ENCODE results near the gene TRPM5.
A peak's percentile ranks its signal among the peaks of the same experiment; 100 is the strongest.
"Not testable (repeated sequence)": the region's sequence is repeated elsewhere in the genome, so short reads cannot be mapped to it uniquely, and the experiment has no call there.

TRPM5 gene

GRCh38 chr11:2443881-2444820 is at the start of gene TRPM5:
TSS of gene TRPM5 (minus strand) at chr11:2444514. CDS start at chr11:2423036, 21,478 bp downstream.
- peak; percentile 89 for DNase-seq

- DNase-seq = peak; percentile 26
Measured at GRCh38 chr11:2489083-2489482, 44.8 kb upstream of the TRPM5 start.

- no peak for DNase-seq
Measured at GRCh38 chr11:2488004-2488403, 43.7 kb upstream of the TRPM5 start.

GRCh38 chr11:2484576-2485125 is 40.3 kb upstream of the TRPM5 start:
- no peak for DNase-seq

GRCh38 chr11:2483426-2483825 is 39.1 kb upstream of the TRPM5 start:
- no peak for DNase-seq

GRCh38 chr11:2482745-2483144 is 38.4 kb upstream of the TRPM5 start:
- no peak for DNase-seq

- no peak for DNase-seq
Measured at GRCh38 chr11:2482204-2482603, 37.9 kb upstream of the TRPM5 start.

GRCh38 chr11:2481253-2481652 is 36.9 kb upstream of the TRPM5 start:
- no peak for DNase-seq

GRCh38 chr11:2480874-2481220 is 36.5 kb upstream of the TRPM5 start:
- DNase-seq = no peak

- not testable (repeated sequence) for DNase-seq
Measured at GRCh38 chr11:2480067-2480873, 36.0 kb upstream of the TRPM5 start.

- DNase-seq = no peak
Measured at GRCh38 chr11:2477936-2478335, 33.6 kb upstream of the TRPM5 start.

- no peak for DNase-seq
Measured at GRCh38 chr11:2477254-2477653, 32.9 kb upstream of the TRPM5 start.

GRCh38 chr11:2475136-2475918 is 31.0 kb upstream of the TRPM5 start:
- peak; percentile 38 for DNase-seq

- DNase-seq = no peak
Measured at GRCh38 chr11:2474059-2474901, 30.0 kb upstream of the TRPM5 start.

- peak; percentile 46 for DNase-seq
Measured at GRCh38 chr11:2473361-2474058, 29.2 kb upstream of the TRPM5 start.

GRCh38 chr11:2472428-2473186 is 28.3 kb upstream of the TRPM5 start:
- peak; percentile 30 for DNase-seq

- DNase-seq = peak; percentile 9
Measured at GRCh38 chr11:2471804-2472096, 27.4 kb upstream of the TRPM5 start.

- peak; percentile 42 for DNase-seq
Measured at GRCh38 chr11:2471048-2471803, 26.9 kb upstream of the TRPM5 start.

GRCh38 chr11:2470495-2470894 is 26.2 kb upstream of the TRPM5 start:
- DNase-seq = peak; percentile 43
